Measurements from ENCODE around the gene ERCC6L2.

The ERCC6L2 gene

GRCh38 chr9:95920017-95920416, 44.5 kb downstream of the ERCC6L2 start:
- DNase-seq (ENCODE audit: low read depth in 2 of 2, low spot score in 1 of 2) = no peak

GRCh38 chr9:95923794-95924193, 48.3 kb downstream of the ERCC6L2 start:
- no peak for DNase-seq (ENCODE audit: low read depth in 2 of 2, low spot score in 1 of 2)

DNA sequence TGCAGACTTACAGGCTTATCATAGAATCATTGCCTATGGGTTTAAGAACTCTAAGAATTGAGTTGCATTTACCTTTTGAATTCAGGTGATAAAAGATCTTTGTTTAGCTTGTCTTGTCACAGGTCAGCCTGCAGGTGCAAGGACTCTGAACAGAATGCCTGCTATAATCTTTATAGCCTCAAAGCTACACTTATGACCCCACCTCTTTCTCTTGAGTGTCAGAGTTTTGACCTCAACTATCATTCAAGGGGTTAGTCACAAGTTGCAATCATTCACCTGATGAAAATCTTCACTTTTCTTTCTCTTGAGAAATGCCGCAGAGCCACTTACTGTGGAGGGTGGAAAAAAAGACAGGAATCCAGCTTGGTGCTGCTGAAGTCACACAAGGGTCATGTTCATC, 49.5 kb downstream of the ERCC6L2 start:
- DNase-seq (ENCODE audit: low read depth in 2 of 2, low spot score in 1 of 2) = no peak

GRCh38 chr9:95927271-95928004, 51.9 kb downstream of the ERCC6L2 start:
- DNase-seq (ENCODE audit: low read depth in 2 of 2, low spot score in 1 of 2) = no peak

- DNase-seq (ENCODE audit: low read depth in 2 of 2, low spot score in 1 of 2) = no peak
Observed at GRCh38 chr9:95930277-95930676, 54.8 kb downstream of the ERCC6L2 start.

DNA sequence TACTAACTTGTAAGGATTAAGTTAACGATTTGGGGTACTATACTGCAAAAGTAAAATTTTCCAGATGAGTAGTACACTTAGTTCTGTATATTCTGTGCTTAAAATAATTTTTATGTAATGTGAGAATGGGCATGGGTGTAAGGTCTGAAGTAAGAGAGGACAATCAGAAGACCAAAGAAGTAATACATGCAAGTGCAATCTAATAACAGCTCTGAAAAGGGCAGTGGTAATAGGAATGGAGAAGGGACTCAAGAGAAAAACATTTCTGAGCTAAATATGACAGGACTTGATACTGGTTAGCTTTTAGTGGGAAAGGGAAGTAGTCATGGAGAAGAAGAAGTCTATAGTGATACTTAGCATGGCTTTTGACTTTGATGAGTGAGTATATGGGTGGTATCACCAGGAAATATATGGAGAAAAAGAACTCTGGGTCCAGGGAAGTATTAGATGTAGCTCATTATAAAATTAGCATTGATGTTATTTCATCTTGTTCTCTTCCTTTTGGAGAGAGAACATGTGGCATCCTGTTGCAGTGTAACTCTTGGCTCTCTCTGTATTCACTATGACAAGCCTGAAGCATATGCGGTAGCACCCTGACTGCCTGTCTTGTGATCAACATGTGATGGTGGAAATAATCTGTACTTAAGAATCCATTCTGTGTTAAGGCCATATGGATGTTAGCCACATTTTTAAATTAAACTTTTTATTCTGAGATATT, 60.5 kb downstream of the ERCC6L2 start:
- DNase-seq (ENCODE audit: low read depth in 2 of 2, low spot score in 1 of 2) = no peak

- no peak for DNase-seq (ENCODE audit: low read depth in 2 of 2, low spot score in 1 of 2)
Observed at GRCh38 chr9:95936579-95937075, 61.1 kb downstream of the ERCC6L2 start.

DNA sequence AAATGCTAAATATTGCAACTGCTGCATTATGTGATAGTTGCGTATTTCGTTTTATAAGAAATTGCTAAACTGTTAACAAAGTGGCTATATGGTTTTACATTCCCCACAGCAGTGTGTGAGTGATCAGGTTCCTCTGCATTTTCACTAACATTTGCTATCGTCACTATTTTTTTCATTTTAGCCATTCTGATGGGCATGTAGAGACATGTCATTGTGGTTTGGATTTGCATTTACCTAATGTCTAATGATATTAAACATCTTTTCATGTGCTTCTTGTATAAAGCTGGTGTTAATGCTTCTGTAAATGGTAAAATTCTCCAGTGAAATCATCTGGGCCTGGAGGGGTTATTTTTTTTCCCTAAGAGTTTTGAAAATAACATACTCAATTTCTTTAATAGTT, 61.6 kb downstream of the ERCC6L2 start:
- DNase-seq (ENCODE audit: low read depth in 2 of 2, low spot score in 1 of 2) = no peak

- DNase-seq (ENCODE audit: low read depth in 2 of 2, low spot score in 1 of 2) = no peak
Observed at GRCh38 chr9:95938724-95939123, 63.2 kb downstream of the ERCC6L2 start.

- no peak for DNase-seq (ENCODE audit: low read depth in 2 of 2, low spot score in 1 of 2)
Observed at GRCh38 chr9:95939472-95939871, 64.0 kb downstream of the ERCC6L2 start.

DNA sequence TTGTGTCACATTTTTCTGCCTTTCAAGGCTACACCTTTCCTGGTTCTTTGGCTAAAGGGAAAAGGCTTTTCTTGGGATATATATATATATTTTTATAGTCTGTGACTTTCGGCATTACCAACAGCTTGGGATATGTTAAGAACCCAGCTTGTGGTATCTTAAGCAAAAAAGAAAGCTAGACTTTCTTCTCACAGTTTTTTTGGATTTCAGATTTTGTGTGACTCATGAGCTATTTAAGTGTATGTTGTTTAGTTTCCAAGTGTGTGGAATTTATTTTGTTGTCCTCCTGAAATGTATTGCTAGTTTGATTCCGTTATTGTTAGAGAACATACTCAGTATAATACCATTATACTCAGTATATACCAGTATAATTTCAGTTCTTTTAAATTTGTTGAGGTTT, 64.8 kb downstream of the ERCC6L2 start:
- DNase-seq (ENCODE audit: low read depth in 2 of 2, low spot score in 1 of 2) = no peak

- no peak for DNase-seq (ENCODE audit: low read depth in 2 of 2, low spot score in 1 of 2)
Observed at GRCh38 chr9:95942016-95942415, 66.5 kb downstream of the ERCC6L2 start.

DNA sequence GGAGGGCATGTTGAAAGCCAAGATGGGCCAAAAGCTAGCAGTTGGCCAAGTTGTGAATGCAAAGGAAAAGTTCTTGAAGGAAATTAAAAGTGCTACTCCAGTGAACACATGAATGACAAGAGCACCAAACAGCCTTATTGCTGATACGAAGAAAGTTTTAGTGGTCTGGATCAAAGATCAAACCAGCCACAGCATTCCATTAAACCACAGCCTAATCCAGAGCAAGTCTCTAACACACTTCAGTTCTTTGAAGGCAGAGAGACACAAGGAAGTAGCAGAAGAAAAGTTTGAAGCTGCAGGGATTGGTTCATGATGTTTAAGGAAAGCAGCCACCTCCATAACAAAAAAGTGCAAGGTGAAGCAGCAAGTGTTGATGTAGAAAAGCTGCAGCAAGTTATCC, 71.6 kb downstream of the ERCC6L2 start:
- no peak for DNase-seq (ENCODE audit: low read depth in 2 of 2, low spot score in 1 of 2)

DNA sequence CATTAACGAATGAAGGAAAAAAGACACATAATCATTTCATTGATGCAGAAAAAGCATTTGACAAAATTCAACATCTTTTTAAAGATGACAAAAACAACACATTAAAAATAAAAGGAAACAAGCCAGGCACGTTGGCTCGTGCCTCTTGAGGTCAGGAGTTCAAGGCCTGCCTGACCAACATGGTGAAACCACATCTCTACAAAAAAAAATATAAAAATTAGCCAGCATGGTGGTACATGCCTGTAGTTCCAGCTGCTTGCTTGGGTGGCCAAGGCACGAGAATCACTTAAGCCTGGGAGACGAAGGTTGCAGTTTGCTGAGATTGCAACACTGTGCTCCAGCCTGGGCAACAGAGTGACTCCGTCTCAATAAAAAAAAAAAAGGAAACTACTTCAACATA, 77.0 kb downstream of the ERCC6L2 start:
- no peak for DNase-seq (ENCODE audit: low read depth in 2 of 2, low spot score in 1 of 2)

DNA sequence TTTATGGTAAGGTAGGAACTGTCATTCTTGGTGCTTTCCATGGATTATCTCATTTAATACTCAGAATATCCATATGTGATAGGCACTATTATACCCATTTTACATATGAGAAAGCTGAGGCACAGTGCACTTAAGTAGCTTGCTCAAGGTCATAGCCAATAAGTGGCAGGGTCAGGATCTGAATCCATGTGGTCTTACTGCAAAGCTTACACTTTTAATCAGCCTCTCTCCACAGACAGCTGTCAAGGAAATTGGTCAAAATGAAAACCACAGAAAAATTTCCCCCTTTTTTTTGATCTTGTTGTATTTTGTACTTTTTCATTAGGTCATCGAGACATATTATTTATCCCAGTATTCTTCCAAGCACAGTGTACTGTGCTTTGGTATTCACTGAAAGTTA, 78.5 kb downstream of the ERCC6L2 start:
- no peak for DNase-seq (ENCODE audit: low read depth in 2 of 2, low spot score in 1 of 2)

- DNase-seq (ENCODE audit: low read depth in 2 of 2, low spot score in 1 of 2) = no peak
Observed at GRCh38 chr9:95954940-95955339, 79.4 kb downstream of the ERCC6L2 start.

GRCh38 chr9:95962936-95963335, 87.4 kb downstream of the ERCC6L2 start:
- DNase-seq (ENCODE audit: low read depth in 2 of 2, low spot score in 1 of 2) = no peak

DNA sequence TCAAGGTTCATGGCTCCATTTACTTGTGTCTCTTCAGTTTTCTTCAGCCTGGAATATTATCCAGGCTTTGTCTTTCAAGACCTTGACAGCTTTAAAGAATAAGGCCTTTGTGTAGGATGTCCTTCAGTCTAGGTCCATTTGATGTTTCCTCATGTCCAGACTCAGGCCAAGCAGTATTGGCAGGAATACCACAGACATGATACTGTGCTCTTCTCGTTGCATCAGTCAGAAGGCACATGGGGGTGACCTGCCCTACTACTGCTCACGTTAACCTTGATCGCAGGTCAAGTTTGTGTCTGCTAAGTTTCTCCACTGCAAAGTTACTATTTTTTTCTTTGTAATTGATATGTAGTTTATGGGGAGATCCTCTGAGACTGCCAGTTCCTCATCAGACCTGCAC, 88.2 kb downstream of the ERCC6L2 start:
- no peak for DNase-seq (ENCODE audit: low read depth in 2 of 2, low spot score in 1 of 2)

- DNase-seq (ENCODE audit: low read depth in 2 of 2, low spot score in 1 of 2) = no peak
Observed at GRCh38 chr9:95966306-95966705, 90.8 kb downstream of the ERCC6L2 start.

DNA sequence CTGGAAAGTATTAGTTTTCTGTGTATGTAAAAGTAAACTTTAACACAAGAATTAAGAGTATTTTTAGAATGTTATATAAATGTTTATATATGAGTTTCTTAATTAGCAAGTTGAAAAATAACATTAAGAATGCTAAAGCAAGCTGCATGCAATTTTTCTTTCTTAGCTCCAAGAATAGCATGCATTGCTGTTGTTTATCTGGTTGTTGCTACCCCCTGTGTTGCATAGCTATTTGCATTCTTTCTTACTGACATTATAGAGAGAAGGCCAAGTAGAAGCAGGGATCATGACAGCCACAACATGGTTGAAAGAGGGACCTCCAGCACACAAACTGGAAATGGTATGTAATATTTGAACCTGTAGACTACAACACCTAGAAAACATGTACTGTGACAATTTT, 94.8 kb downstream of the ERCC6L2 start:
- DNase-seq (ENCODE audit: low read depth in 2 of 2, low spot score in 1 of 2) = no peak

- no peak for DNase-seq (ENCODE audit: low read depth in 2 of 2, low spot score in 1 of 2)
Observed at GRCh38 chr9:95971815-95972214, 96.3 kb downstream of the ERCC6L2 start.

GRCh38 chr9:95974389-95974788, 98.9 kb downstream of the ERCC6L2 start:
- no peak for DNase-seq (ENCODE audit: low read depth in 2 of 2, low spot score in 1 of 2)

DNA sequence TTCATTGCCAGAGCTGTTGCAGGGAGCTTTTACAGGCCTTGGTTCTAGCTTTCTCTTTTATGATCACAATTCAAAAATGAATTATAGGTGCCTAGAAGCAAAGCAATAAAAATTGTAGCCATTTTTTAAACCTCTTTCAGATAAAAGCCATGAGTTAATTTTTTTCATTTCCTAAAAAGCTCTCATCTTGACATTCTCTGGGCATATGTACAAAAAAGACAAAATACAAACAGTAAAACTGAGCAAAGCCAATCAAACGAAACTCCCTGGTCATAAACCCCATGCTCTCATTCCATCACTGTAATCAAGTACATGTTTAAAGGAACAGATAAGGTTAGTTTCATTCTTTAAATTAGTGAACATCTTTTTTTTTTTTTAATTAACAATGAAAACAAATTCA, 101.9 kb downstream of the ERCC6L2 start:
- DNase-seq (ENCODE audit: low read depth in 2 of 2, low spot score in 1 of 2) = no peak
